ENCODE results near the gene OSBPL9.

DNA sequence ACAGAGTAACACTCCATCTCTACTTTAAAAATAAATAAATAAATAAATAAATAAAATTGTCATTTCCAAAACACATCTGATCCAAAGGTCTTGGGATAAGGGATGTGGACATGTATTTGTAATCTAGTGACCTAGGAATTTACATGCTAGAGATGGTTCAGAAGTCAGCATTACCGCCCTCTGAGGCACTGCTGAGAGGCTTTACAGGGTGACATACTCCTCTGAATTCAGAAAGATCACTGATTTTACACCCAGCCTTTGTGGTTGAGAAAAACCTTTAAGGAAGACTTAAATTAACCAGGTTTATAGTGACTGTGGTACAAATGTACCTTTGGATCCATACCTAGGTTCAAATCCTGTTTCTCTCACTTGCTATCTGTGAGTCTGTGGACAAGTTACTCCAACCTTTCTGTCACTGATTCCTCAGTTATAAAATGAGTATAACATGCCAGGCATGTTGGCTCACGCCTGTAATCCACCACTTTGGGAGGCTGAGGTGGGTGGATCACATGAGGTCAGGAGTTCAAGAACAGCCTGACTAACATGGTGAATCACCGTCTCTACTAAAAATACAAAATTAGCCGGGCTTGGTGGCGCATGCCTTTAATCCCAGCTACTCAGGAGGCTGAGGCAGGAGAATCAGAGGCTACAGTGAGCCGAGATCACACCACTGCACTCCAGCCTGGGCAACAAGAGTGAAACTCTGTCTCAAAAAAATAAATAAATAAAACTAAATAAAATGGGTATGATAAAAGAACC lies 20.1 kb downstream of the OSBPL9 start:
- TF ChIP-seq, protein P1, sequence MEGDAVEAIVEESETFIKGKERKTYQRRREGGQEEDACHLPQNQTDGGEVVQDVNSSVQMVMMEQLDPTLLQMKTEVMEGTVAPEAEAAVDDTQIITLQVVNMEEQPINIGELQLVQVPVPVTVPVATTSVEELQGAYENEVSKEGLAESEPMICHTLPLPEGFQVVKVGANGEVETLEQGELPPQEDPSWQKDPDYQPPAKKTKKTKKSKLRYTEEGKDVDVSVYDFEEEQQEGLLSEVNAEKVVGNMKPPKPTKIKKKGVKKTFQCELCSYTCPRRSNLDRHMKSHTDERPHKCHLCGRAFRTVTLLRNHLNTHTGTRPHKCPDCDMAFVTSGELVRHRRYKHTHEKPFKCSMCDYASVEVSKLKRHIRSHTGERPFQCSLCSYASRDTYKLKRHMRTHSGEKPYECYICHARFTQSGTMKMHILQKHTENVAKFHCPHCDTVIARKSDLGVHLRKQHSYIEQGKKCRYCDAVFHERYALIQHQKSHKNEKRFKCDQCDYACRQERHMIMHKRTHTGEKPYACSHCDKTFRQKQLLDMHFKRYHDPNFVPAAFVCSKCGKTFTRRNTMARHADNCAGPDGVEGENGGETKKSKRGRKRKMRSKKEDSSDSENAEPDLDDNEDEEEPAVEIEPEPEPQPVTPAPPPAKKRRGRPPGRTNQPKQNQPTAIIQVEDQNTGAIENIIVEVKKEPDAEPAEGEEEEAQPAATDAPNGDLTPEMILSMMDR (IDR thresholded peaks at IDR 0.05) = no peak
- TF ChIP-seq POLR2AphosphoS5 (IDR thresholded peaks at IDR 0.05) = peak in 2 of 4 donors; percentile 28 to 49
